ENCODE results near the gene PNP. TPM values are rescaled to one million over a fixed set of nuclear protein-coding genes. Genes with fewer than 3 reads are reported as not detected.

PNP gene
- total and polyA plus RNA-seq, 2 of the 8 experiments (the other 6 are each of a cell fraction or from before 2014, with no cell fraction given): 108 to 130 TPM

- no peak for TF ChIP-seq CHD7 (IDR thresholded peaks at IDR 0.05; ENCODE audit: insufficient replicate concordance, low read length)
- no peak for TF ChIP-seq CBX8 (IDR thresholded peaks at IDR 0.05; ENCODE audit: borderline replicate concordance, low read depth, low read length)
- TF ChIP-seq TEAD4 (IDR thresholded peaks at IDR 0.05; ENCODE audit: low read depth, low read length): no peak
- TF ChIP-seq KDM5A (IDR thresholded peaks at IDR 0.05; ENCODE audit: low read length): 0 out of 2 replicates have a peak, but pooled peaks have one; percentile 47
- no peak for TF ChIP-seq TBP (IDR thresholded peaks at IDR 0.05; ENCODE audit: low read depth, low read length)
- TF ChIP-seq POLR2A (IDR thresholded peaks at IDR 0.05; ENCODE audit: control extremely low read depth in 1 of 2, low read depth in 2 of 2, low read length in 2 of 2): peak; percentile 7 to 22
- TF ChIP-seq CREB1 (IDR thresholded peaks at IDR 0.05): 0 out of 2 replicates have a peak, but pooled peaks have one; percentile 4
- TF ChIP-seq POLR2AphosphoS5 (IDR thresholded peaks at IDR 0.05; ENCODE audit: low read depth, low read length): peak; percentile 47; the same call in 1 of the 2 replicates
Measured at GRCh38 chr14:20455355-20456300, 13.6 kb upstream of the PNP start (continued).
